Stimulated activated CD8-positive, alpha-beta memory T cell treated with anti-CD3 and anti-CD28 coated beads, Interleukin-4, amount 100 ng/mL, for 4 hours (primary cell): Measurements from ENCODE around the gene POT1.
"Not testable (repeated sequence)": the region's sequence is repeated elsewhere in the genome, so short reads cannot be mapped to it uniquely, and the experiment has no call there.

Experiments
- DNase-seq, 2 donors: peaks; one replicate each; pipeline ENCODE4 v3.0.0-alpha.2; 2020; ENCODE audit warnings: low read depth in 2 of 2, low spot score in 1 of 2

POT1 gene

GRCh38 chr7:124929467-124930172, at the start of gene POT1:
POT1 (minus strand) TSS chr7:124929825; CDS start chr7:124897173, 32,652 bp downstream.
- peak; percentile 96 for DNase-seq

- DNase-seq: not testable (repeated sequence)
These were observed 45.5 kb upstream of the POT1 start for GRCh38 chr7:124975131-124975530.

- no peak for DNase-seq
These were observed 35.9 kb upstream of the POT1 start for GRCh38 chr7:124965553-124965952.

- DNase-seq: no peak
These were observed 30.1 kb upstream of the POT1 start for GRCh38 chr7:124959676-124960075.

- DNase-seq: not testable (repeated sequence)
These were observed 28.3 kb upstream of the POT1 start for GRCh38 chr7:124957952-124958351.

GRCh38 chr7:124956160-124956559, 26.5 kb upstream of the POT1 start:
- no peak for DNase-seq

GRCh38 chr7:124954790-124955189, 25.2 kb upstream of the POT1 start:
- no peak for DNase-seq

GRCh38 chr7:124945680-124946079, 16.1 kb upstream of the POT1 start:
- DNase-seq: no peak

GRCh38 chr7:124943472-124943871, 13.8 kb upstream of the POT1 start:
- DNase-seq: no peak

GRCh38 chr7:124942399-124942798, 12.8 kb upstream of the POT1 start:
- no peak for DNase-seq

- DNase-seq: no peak
These were observed 10.7 kb upstream of the POT1 start for GRCh38 chr7:124940306-124940705.

- DNase-seq: no peak
These were observed 8.5 kb upstream of the POT1 start for GRCh38 chr7:124938128-124938527.

- DNase-seq: no peak
These were observed 7.5 kb upstream of the POT1 start for GRCh38 chr7:124937076-124937475.

- DNase-seq: no peak
These were observed 5.2 kb upstream of the POT1 start for GRCh38 chr7:124934841-124935240.

- DNase-seq: no peak
These were observed 1.3 kb upstream of the POT1 start for GRCh38 chr7:124930655-124931597.

- DNase-seq: no peak
These were observed 573 bp upstream of the POT1 start for GRCh38 chr7:124930173-124930623.

- DNase-seq: no peak
These were observed 4.7 kb downstream of the POT1 start for GRCh38 chr7:124924906-124925305.

GRCh38 chr7:124922200-124922599, 7.4 kb downstream of the POT1 start:
- no peak for DNase-seq

- no peak for DNase-seq
These were observed 9.8 kb downstream of the POT1 start for GRCh38 chr7:124919841-124920240.

- no peak for DNase-seq
These were observed 11.0 kb downstream of the POT1 start for GRCh38 chr7:124918662-124919061.

GRCh38 chr7:124915242-124915641, 14.4 kb downstream of the POT1 start:
- no peak for DNase-seq

- no peak for DNase-seq
These were observed 15.3 kb downstream of the POT1 start for GRCh38 chr7:124914298-124914697.
